ENCODE measurements around the gene ZNF581. TPM values are rescaled to one million over a fixed set of nuclear protein-coding genes. Genes with fewer than 3 reads are reported as not detected.

The ZNF581 gene
- total and polyA plus RNA-seq, 2 experiments from 2014 or later, result 22.3 to 42.0 TPM

GRCh38 chr19:55675661-55676354, 32.4 kb downstream of the ZNF581 start:
- Histone ChIP-seq H3K4me3 (peak overlapping the region; percentile 88), H3K36me3 (peaks cover 16% of the 10 kb centered on the region), H3K27ac (peak overlapping the region; percentile 90), H3K4me1 (ENCODE audit: low read depth) (peaks cover 13% of the 10 kb centered on the region), H3K9me3 (ENCODE audit: low read depth) (no peaks in the 10 kb centered on the region), H3K27me3 (no peaks in the 10 kb centered on the region)
- no peak for TF ChIP-seq CTCF (IDR thresholded peaks at IDR 0.05; ENCODE audit: low read depth, low read length)
- DNase-seq (ENCODE audit: low read depth in 1 of 2, low spot score in 1 of 2), result no peak

- Histone ChIP-seq H3K4me1 (ENCODE audit: low read depth) (peaks cover 13% of the 10 kb centered on the region), H3K27me3 (no peaks in the 10 kb centered on the region), H3K36me3 (peaks cover 16% of the 10 kb centered on the region), H3K9me3 (ENCODE audit: low read depth) (no peaks in the 10 kb centered on the region), H3K27ac (no peak overlapping the region), H3K4me3 (peak overlapping the region; percentile 88)
- TF ChIP-seq CTCF (IDR thresholded peaks at IDR 0.05; ENCODE audit: low read depth, low read length), result peak; percentile 19
- DNase-seq (ENCODE audit: low read depth in 1 of 2, low spot score in 1 of 2), result peak in 1 of 2 donors; percentile 27
Measured at GRCh38 chr19:55676383-55676782, 32.9 kb downstream of the ZNF581 start.

GRCh38 chr19:55676889-55677505, 33.5 kb downstream of the ZNF581 start:
- Histone ChIP-seq H3K27me3 (no peaks in the 10 kb centered on the region), H3K4me1 (ENCODE audit: low read depth) (peaks cover 13% of the 10 kb centered on the region), H3K36me3 (peaks cover 16% of the 10 kb centered on the region), H3K9me3 (ENCODE audit: low read depth) (no peaks in the 10 kb centered on the region), H3K4me3 (no peak overlapping the region), H3K27ac (no peak overlapping the region)
- DNase-seq (ENCODE audit: low read depth in 1 of 2, low spot score in 1 of 2), result no peak
- no peak for TF ChIP-seq CTCF (IDR thresholded peaks at IDR 0.05; ENCODE audit: low read depth, low read length)

- Histone ChIP-seq H3K4me1 (ENCODE audit: low read depth) (peaks cover 13% of the 10 kb centered on the region), H3K36me3 (peaks cover 16% of the 10 kb centered on the region), H3K9me3 (ENCODE audit: low read depth) (no peaks in the 10 kb centered on the region), H3K4me3 (no peak overlapping the region), H3K27ac (no peak overlapping the region), H3K27me3 (no peaks in the 10 kb centered on the region)
- DNase-seq (ENCODE audit: low read depth in 1 of 2, low spot score in 1 of 2), result no peak
- TF ChIP-seq CTCF (IDR thresholded peaks at IDR 0.05; ENCODE audit: low read depth, low read length), result no peak
Measured at GRCh38 chr19:55677572-55678028, 34.2 kb downstream of the ZNF581 start.

- no peaks in the 10 kb centered on the region for H3K9me3 ChIP-seq (ENCODE audit: low read depth)
- no peak for DNase-seq (ENCODE audit: low read depth in 1 of 2, low spot score in 1 of 2)
- no peak overlapping the region for H3K4me3 ChIP-seq
- TF ChIP-seq CTCF (IDR thresholded peaks at IDR 0.05; ENCODE audit: low read depth, low read length), result no peak
- no peaks in the 10 kb centered on the region for H3K27me3 ChIP-seq
- H3K4me1 ChIP-seq (ENCODE audit: low read depth), result peaks cover 13% of the 10 kb centered on the region
- peaks cover 16% of the 10 kb centered on the region for H3K36me3 ChIP-seq
- no peak overlapping the region for H3K27ac ChIP-seq
Measured at GRCh38 chr19:55678121-55678671, 34.7 kb downstream of the ZNF581 start.
